T-helper 22 cell (primary cell): ENCODE data around the gene CDCP1.
"Not testable (repeated sequence)": the region's sequence is repeated elsewhere in the genome, so short reads cannot be mapped to it uniquely, and the experiment has no call there.

Experiments
- DNase-seq: peaks from one replicate; pipeline ENCODE4 v3.0.0-alpha.2; 2020; ENCODE audit warnings: low read depth

Gene CDCP1

GRCh38 chr3:45170096-45170495 is 23.9 kb upstream of the CDCP1 start:
- no peak for DNase-seq

DNA sequence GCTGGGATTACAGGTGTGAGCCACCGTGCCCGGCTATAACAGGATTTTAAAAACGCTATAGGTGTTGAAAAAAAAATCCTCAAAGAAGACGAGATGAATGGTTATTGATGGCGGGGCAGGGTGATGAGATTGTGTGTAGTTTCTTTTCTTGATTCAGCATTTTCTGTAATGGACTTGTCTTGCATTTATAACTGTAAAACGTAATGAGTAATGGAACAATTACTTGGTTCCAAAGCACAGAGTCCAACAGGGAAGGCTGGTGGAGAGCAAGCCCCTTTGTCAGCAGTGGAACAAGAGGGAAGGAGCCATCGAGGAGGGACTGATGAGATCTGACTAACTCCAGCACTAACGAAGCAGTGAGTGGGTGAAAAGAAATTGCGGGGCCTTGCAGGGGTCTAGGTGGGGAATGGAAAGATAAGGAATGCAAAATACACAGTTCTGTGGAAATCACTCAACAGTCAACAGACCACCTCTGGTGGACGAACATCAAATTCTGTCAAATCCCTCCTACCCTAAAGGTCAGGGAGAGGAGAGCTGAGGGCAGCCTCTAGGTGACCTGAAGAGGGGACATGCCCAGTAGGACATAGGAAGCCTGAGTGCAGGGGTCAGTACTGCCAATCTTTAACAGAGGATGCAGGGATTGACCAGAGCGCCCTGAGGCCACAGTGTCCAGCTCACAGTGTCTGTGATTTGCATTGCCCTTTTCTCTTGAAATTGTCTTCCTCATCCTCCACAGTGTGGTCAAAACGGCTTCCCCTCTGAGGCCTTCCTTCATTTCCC is 23.1 kb upstream of the CDCP1 start:
- no peak for DNase-seq

DNA sequence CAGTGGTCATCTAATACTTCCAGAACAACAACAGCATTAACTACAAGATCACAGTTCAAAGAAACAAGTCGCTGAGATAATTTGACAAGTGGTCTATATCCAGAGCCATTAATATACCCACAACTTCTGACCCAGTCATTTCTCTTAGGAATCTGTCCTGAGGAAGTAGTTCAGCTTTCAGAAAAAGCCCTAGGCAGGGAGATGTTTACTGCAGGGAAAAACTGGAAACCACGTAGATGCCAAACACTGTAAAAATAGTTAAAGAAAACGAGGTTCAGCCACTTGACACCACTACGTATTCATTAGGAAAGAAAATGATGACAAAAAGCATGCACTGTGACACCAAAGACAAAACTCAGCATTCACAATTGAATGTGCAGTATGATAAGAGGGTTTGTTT is 22.3 kb upstream of the CDCP1 start:
- no peak for DNase-seq

DNA sequence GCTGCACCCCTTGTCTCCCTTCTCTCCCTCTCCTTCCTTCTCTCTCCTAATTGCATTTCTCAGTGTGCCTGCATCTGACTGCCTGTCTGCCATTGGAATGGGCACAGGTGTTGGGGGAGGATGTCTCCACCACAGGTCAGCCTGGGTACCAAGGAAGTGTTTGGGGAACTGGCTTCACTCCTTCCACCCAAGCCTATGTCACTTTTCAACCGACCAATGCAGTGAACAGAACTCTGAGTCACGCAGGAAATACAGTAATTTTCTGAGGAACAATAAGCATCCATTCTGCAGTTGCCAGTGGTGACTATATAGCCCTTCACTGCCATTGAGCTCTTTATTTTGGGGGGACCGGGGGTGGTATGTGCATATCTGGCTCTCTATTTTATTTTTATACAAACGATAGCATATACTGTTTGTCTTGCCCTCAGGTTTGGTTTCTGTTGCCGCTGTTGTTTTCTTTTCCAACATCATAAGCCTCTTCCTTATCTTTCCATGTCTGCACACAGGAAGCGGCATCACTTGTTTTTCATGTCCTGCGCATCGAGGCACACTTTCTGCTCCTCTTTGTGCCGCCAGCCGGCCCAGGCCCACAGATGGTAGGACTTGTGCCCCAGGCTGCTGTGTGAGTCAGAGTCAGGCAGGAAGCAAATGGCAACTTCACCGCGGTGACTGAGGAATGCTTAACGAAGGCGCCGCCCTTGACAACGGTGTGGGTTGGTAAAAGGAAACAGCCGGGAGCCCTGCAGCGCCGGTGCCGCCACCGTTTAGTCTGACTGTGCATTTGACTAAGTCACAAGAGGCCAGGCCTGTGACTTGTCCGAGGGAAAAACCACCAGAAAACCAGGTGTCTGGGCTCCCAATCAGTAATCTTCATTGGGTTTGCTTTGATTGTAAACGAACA is 21.1 kb upstream of the CDCP1 start:
- DNase-seq: peak; percentile 63

GRCh38 chr3:45166321-45166879 is 20.2 kb upstream of the CDCP1 start:
- no peak for DNase-seq

GRCh38 chr3:45165497-45166283 is 19.5 kb upstream of the CDCP1 start:
- no peak for DNase-seq

GRCh38 chr3:45164056-45164455 is 17.9 kb upstream of the CDCP1 start:
- no peak for DNase-seq

- DNase-seq: no peak
Measured at GRCh38 chr3:45163481-45163880, 17.3 kb upstream of the CDCP1 start.

GRCh38 chr3:45154641-45155147 is 8.5 kb upstream of the CDCP1 start:
- DNase-seq: no peak

- no peak for DNase-seq
Measured at GRCh38 chr3:45153658-45154437, 7.7 kb upstream of the CDCP1 start.

DNA sequence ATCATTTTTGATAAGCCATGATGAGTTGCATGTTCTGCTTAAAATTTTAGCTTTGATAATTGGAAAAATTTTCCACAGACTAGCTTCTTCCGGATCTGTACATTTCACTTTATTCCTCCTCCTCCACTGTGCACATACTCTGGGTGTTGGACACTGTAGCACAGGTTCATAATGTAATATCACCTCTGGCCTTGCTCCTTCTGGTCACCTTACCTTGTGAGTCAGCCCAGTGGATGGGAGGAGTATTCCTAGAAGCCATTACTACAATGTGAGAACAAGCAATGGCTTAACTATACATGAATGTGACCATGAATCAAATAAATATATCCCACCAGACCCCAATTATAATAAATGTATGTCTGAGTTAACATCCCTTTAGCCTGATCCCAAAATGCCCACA is 6.1 kb upstream of the CDCP1 start:
- DNase-seq: no peak

GRCh38 chr3:45151100-45151499 is 4.9 kb upstream of the CDCP1 start:
- DNase-seq: no peak

DNA sequence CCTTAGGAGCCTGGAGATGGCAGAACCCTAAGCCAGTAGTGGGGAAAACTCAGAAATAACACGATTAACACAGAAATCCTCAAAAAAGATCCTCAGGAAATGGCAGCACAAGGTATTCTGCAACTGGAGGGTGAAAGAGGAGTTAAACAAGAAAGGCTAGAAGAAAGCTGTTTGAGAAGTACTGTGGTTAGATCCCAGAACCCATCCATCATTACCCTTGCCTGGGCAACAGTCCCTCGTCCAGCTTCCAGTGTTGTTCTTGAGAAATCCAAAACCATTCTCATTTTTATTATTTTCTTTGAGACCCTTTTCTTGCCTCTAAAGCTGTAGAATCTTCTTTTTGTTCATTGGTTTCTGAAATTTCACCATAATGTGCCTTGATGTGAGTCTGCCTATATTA is 2.7 kb upstream of the CDCP1 start:
- no peak for DNase-seq

GRCh38 chr3:45145223-45145622 is 955 bp downstream of the CDCP1 start:
- DNase-seq: no peak

DNA sequence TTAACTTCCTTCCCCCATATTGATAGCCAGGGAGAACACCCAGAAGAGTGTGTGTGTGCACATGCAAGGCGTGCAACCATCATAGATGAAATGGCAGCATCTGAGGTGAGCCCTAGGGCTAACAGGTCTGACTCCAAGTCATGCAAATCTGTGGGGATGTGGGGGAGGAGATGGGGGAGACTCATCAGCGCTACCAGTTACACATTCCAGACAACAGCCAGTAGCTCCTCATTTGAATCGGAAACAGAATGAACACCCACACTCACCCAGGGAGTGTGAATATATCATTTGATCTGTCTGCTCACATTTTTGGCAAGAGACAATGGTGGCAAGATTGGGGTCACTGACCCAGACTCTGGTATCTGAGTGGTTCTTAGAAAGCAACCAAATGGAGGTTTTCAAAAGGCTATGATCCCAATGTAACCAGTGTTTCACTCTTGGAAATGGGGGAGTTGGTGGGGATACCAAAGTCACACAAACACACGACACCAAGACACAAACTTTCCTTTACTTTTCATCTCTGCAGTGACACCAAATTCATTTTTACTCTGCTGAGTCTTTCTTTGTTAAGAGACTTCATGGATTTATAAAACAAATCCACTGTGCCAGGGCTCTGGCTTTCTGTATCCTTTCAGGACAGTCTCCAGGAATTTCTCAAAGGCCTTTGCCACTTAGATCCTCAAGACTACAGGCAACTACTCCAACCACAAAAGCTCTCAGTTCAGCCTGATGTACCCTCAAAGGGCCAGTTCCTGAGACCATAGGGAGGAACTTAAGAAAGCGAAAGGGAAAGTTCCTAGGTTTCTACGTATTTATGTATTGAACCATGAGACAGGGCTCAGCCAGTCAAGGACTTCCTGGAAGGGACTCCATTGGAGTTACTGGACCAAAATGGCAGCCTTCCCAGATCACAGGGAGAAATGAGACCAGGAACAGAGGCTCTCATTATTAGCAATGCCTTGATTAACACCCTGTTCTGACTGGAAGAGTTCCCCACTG is 2.2 kb downstream of the CDCP1 start:
- DNase-seq: no peak

DNA sequence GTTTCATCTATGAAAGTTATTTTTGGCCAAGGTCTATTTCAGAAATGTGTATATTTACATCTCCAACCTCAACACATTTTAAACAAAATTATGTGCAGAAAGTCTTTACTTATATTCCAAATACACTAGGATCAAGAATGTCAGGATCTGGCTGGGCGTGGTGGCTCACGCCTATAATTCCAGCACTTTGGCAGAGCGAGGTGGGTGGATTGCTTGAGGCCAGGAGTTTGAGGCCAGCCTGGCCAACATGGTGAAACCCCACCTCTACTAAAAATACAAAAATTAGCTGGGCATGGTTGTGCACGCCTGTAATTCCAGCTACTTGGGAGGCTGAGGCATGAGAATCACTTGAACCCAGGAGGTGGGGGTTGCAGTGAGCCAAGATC is 5.4 kb downstream of the CDCP1 start:
- not testable (repeated sequence) for DNase-seq

DNA sequence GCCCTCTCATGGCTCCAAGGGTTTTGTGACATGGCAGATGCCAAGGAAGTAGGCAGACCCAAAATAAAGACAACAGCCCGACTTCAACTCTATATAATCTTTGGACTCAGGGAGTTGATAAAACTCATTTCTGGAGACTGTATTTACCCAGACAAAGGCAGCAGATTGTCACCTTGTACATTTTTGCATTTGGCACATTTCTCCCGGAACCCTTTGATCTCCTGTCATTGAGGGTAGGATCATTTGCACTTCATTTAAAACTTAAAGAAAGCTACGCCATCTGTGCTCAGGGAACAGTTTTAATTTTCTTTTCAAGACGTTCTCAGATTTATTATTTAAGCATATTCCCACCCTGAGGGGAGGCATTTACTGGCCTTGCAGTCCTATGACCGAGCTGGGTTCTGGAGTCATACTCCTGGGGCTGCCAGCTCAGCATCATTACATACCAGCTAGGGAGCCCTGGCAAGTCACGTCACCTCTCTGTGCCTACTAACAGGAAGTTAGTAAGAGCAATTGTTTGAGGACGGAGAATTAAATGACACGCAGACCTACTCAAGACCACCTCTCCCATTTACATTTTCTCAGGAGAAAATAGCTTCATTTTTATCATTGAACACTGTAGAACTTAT is 5.9 kb downstream of the CDCP1 start:
- no peak for DNase-seq

DNA sequence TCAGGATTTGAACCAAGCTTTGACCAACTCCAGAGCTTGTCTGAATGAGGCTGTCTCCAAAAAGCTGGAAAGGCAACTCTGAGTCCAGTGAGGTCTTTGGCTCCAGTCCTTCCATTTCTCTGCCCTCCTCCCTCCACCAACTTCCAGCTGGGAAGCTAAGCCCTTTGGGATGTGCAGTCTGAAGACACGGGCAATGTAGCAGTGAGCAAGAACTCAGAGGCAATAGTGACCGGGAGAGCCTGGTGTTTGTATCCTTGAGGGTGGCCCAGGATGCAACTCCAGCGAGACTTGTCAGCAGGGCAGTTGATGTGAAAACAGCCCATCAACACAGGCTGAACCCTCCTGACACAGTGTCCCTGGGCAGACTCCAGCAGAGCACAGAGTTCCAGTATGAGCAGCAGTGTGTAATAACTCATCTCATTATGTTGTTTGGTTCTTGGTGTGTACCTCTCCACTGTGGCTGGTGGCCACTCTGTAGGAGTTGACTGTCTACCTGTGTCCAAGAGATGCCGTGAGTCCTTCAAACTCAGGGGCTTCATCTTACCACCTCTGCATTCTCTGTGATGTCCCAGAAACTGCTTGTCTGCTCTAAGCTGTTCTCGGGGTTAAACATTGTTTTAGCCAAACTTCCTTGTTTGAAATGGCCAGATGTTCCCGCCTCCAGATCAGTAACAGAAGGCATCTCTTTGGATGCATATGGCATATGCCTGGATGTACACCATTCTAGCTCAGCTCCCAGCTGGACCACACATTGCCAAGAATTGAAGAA is 6.6 kb downstream of the CDCP1 start:
- DNase-seq: no peak
